Liver (tissue), 3 donors: ENCODE data around the gene PPT2.

Source experiments
- ATF3 ChIP-seq: IDR thresholded peaks from 2 replicates; pipeline ENCODE4 v1.6.1; 2016; ENCODE audit warnings: antibody characterized with exemption
- CTCF ChIP-seq: fragments of 150-350 bp; IDR thresholded peaks from 2 replicates; pipeline ENCODE4 v1.5.1; 2017; ENCODE audit warnings: improper control_type of control experiment, low read depth, low read length; ENCODE audit not compliant: missing input control
- EGR1 ChIP-seq, 2 donors: IDR thresholded peaks; 2 replicates each; pipeline ENCODE4 v1.6.1; 2016 to 2018; ENCODE audit warnings: antibody characterized with exemption in 2 of 2, low read depth in 2 of 2
- FOXA1 ChIP-seq: IDR thresholded peaks from 2 replicates; pipeline ENCODE4 v1.6.1; 2016; ENCODE audit warnings: antibody characterized with exemption
- GABPA ChIP-seq, 2 donors: IDR thresholded peaks in 1 of 2; conservative IDR thresholded peaks in 1 of 2; 2 replicates each; pipeline ENCODE4 v1.6.1; 2016; ENCODE audit warnings: antibody characterized with exemption in 2 of 2, mild to moderate bottlenecking in 1 of 2, moderate library complexity in 1 of 2
- HNF4A ChIP-seq, 2 donors: conservative IDR thresholded peaks; 2 replicates each; pipeline ENCODE4 v1.6.1; 2016; ENCODE audit warnings: antibody characterized with exemption in 2 of 2, mild to moderate bottlenecking in 2 of 2
- JUND ChIP-seq, 2 donors: IDR thresholded peaks; 2 replicates each; pipeline ENCODE4 v1.6.1; 2016; ENCODE audit warnings: antibody characterized with exemption in 2 of 2
- MAX ChIP-seq: IDR thresholded peaks from 2 replicates; pipeline ENCODE4 v1.6.1; 2016; ENCODE audit warnings: antibody characterized with exemption
- NR2F2 ChIP-seq: IDR thresholded peaks from 2 replicates; pipeline ENCODE4 v1.6.1; 2016; ENCODE audit warnings: antibody characterized with exemption
- RAD21 ChIP-seq, 2 donors: IDR thresholded peaks; 2 replicates each; pipeline ENCODE4 v1.6.1; 2016; ENCODE audit warnings: antibody characterized with exemption in 2 of 2, mild to moderate bottlenecking in 2 of 2
- REST ChIP-seq: IDR thresholded peaks from 2 replicates; pipeline ENCODE4 v1.6.1; 2016; ENCODE audit warnings: antibody characterized with exemption, mild to moderate bottlenecking
- RXRA ChIP-seq, 2 donors: IDR thresholded peaks; 2 replicates each; pipeline ENCODE4 v1.6.1; 2017 to 2018; ENCODE audit warnings: antibody characterized with exemption in 2 of 2, mild to moderate bottlenecking in 1 of 2
- SP1 ChIP-seq: IDR thresholded peaks from 2 replicates; pipeline ENCODE4 v1.6.1; 2018; ENCODE audit warnings: antibody characterized with exemption, mild to moderate bottlenecking
- YY1 ChIP-seq: IDR thresholded peaks from 2 replicates; pipeline ENCODE4 v1.6.1; 2016; ENCODE audit warnings: antibody characterized with exemption, mild to moderate bottlenecking
- donor health status: healthy.
- donor health status: healthy.

GRCh38 chr6:32183483-32184083 lies 29.6 kb downstream of the PPT2 start:
- no peak for TF ChIP-seq CTCF
- no peak for TF ChIP-seq ATF3
- no peak for TF ChIP-seq FOXA1
- no peak for TF ChIP-seq YY1
- TF ChIP-seq JUND (IDR thresholded peaks at IDR 0.05): no peak
- TF ChIP-seq SP1: no peak
- no peak for TF ChIP-seq REST
- no peak for TF ChIP-seq GABPA (IDR thresholded peaks at IDR 0.05 in 1 of 2, conservative IDR thresholded peaks at IDR 0.05 in 1 of 2)
- no peak for TF ChIP-seq MAX
- TF ChIP-seq RAD21 (IDR thresholded peaks at IDR 0.05): no peak
- TF ChIP-seq NR2F2: no peak
- TF ChIP-seq RXRA (IDR thresholded peaks at IDR 0.05): no peak
- TF ChIP-seq HNF4A (conservative IDR thresholded peaks at IDR 0.05): no peak
- no peak for TF ChIP-seq EGR1 (IDR thresholded peaks at IDR 0.05; ENCODE audit: low read depth in 2 of 2)
